Measurements from ENCODE around the gene NCR3LG1.

DNA sequence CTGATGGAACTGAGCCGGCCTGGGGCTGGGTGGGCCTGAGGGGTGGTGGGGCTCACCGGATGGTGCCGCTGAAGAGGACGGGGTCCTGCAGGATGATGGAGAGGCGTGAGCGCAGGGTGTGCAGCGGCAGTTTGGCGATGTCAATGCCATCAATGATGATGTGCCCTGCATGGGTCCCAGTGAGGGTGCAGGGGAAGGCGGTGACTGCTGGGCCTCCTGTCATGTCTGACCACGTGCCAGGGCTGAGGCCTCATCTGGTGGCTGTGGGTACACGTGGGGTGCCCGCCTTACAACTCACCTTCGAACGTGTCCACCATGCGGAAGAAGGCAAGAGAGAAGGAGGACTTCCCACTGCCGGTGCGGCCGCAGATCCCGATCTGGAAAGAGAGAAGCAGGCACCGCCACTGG is 44.0 kb downstream of the NCR3LG1 start:
- TF ChIP-seq, protein P1, sequence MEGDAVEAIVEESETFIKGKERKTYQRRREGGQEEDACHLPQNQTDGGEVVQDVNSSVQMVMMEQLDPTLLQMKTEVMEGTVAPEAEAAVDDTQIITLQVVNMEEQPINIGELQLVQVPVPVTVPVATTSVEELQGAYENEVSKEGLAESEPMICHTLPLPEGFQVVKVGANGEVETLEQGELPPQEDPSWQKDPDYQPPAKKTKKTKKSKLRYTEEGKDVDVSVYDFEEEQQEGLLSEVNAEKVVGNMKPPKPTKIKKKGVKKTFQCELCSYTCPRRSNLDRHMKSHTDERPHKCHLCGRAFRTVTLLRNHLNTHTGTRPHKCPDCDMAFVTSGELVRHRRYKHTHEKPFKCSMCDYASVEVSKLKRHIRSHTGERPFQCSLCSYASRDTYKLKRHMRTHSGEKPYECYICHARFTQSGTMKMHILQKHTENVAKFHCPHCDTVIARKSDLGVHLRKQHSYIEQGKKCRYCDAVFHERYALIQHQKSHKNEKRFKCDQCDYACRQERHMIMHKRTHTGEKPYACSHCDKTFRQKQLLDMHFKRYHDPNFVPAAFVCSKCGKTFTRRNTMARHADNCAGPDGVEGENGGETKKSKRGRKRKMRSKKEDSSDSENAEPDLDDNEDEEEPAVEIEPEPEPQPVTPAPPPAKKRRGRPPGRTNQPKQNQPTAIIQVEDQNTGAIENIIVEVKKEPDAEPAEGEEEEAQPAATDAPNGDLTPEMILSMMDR (IDR thresholded peaks at IDR 0.05) = no peak
- TF ChIP-seq POLR2A (IDR thresholded peaks at IDR 0.05) = no peak
